ENCODE measurements around the gene CLMP.

CLMP gene

DNA sequence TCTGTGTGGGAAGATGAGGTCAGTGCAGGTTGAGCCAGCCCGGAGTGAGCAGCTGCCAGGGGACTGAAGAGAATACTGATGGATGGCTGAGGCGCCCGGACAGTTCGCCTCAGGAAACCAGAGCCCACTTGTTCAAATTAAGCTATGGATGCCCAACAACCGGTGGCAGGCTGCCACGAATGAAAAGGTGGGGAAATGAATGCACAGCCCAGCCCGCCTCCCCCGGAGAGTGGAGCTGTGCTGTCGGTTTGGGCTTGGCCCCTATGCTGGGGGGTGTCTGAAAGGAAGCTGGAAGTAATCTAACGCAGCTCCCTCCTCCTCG is 155.0 kb downstream of the CLMP start:
- no peak overlapping the region for H3K4me3 Mint-ChIP-seq
- H3K27ac Mint-ChIP-seq, result no peak overlapping the region
- H3K36me3 Mint-ChIP-seq, result no peaks in the 10 kb centered on the region

DNA sequence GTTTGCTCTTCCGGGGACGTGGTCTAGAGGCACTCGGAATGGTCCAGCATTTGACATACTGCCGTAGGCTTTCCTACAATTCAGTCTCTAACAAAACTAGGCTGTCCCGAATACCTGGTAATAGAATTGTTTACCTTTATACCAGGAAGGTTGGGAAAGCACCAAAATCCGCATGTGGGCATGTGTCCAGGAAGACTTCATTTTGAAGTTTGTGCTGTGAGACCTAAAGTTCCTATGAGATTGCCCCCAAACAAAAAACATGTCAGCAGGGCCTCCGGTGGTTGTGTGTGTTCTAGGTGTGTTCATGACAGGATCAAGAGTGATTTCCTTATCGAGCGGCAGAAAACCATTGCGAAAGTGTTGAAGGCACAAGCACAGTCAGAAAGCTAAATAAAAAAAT is 159.2 kb downstream of the CLMP start:
- H3K27ac Mint-ChIP-seq, result no peak overlapping the region
- ATAC-seq (no peak), DNase-seq (ENCODE audit: low spot score in 2 of 2) (no peak)
- no peaks in the 10 kb centered on the region for H3K36me3 Mint-ChIP-seq
- no peaks in the 10 kb centered on the region for H3K4me1 Mint-ChIP-seq
- H3K9me3 Mint-ChIP-seq, result no peaks in the 10 kb centered on the region
- no peak overlapping the region for H3K4me3 Mint-ChIP-seq

More for the DNA sequence above, 155.0 kb downstream of the CLMP start:
- no peaks in the 10 kb centered on the region for H3K4me1 Mint-ChIP-seq
- DNase-seq (ENCODE audit: low spot score in 2 of 2), result no peak
- H3K9me3 Mint-ChIP-seq, result no peaks in the 10 kb centered on the region
- ATAC-seq, result no peak

DNA sequence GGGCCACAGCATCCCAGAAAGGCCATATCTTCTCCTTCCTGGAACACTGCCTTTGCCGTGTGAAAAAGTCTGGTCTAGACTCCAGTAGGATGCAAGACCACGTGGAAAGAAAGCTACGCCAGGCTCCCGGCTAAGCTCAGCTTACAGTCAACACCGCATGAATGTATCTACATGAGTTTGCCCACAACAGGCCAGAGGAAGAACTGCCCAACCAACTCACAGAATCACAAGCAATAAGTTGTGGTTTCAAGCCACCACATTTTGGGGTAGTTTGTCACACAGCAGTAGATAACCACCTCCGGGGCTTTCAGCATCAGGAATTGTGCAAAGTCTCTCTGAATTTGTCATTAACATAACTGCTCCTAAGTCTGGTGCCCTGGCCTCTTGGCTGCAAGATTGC is 160.5 kb downstream of the CLMP start:
- Mint-ChIP-seq H3K27ac (no peak overlapping the region), H3K9me3 (no peaks in the 10 kb centered on the region), H3K4me3 (no peak overlapping the region), H3K4me1 (no peaks in the 10 kb centered on the region), H3K36me3 (no peaks in the 10 kb centered on the region)
- ATAC-seq, result peak; percentile 50
- DNase-seq (ENCODE audit: low spot score in 2 of 2), result no peak

DNA sequence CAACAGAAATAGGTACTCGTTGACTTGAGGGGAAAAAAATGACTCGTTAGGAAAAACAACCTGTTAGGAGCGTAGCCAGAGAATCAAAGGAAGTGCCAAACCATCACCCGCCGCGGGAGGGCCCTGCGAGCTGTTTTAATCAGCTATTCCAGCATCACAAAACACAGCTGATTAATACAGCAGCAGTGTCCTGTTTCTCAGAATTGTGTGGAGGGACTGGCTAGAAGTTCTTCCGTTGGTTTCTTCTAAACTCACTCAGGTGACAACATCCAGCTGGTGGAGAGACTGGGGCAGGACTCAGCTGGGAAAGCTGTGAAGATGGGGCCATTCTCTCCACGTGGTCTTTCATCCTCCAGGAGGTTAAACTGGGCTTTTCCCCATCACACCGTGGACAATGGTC is 161.2 kb downstream of the CLMP start:
- Mint-ChIP-seq H3K27ac (no peak overlapping the region), H3K4me1 (no peaks in the 10 kb centered on the region), H3K4me3 (no peak overlapping the region), H3K9me3 (no peaks in the 10 kb centered on the region), H3K36me3 (no peaks in the 10 kb centered on the region)
- ATAC-seq (no peak), DNase-seq (ENCODE audit: low spot score in 2 of 2) (no peak)

- ATAC-seq (no peak), DNase-seq (ENCODE audit: low spot score in 2 of 2) (no peak)
- H3K4me3 Mint-ChIP-seq, result no peak overlapping the region
- H3K27ac Mint-ChIP-seq, result no peak overlapping the region
- H3K9me3 Mint-ChIP-seq, result no peaks in the 10 kb centered on the region
- peaks cover 7% of the 10 kb centered on the region for H3K4me1 Mint-ChIP-seq
- no peaks in the 10 kb centered on the region for H3K36me3 Mint-ChIP-seq
Observed at GRCh38 chr11:123030517-123030916, 164.5 kb downstream of the CLMP start.

- Mint-ChIP-seq H3K4me1 (peaks cover 6% of the 10 kb centered on the region), H3K27ac (no peak overlapping the region), H3K36me3 (no peaks in the 10 kb centered on the region), H3K9me3 (no peaks in the 10 kb centered on the region), H3K4me3 (no peak overlapping the region)
- DNase-seq (ENCODE audit: low spot score in 2 of 2) (peak in 1 of 2 donors; percentile 57), ATAC-seq (peak; percentile 72)
Observed at GRCh38 chr11:123020968-123021367, 174.1 kb downstream of the CLMP start.
